ENCODE data around the gene HSBP1. TPM values are rescaled to one million over a fixed set of nuclear protein-coding genes. Genes with fewer than 3 reads are reported as not detected.

Gene HSBP1
- total RNA-seq, 4 donors from 2014 or later = 7.5 to 28.0 (median 8.7) TPM

DNA sequence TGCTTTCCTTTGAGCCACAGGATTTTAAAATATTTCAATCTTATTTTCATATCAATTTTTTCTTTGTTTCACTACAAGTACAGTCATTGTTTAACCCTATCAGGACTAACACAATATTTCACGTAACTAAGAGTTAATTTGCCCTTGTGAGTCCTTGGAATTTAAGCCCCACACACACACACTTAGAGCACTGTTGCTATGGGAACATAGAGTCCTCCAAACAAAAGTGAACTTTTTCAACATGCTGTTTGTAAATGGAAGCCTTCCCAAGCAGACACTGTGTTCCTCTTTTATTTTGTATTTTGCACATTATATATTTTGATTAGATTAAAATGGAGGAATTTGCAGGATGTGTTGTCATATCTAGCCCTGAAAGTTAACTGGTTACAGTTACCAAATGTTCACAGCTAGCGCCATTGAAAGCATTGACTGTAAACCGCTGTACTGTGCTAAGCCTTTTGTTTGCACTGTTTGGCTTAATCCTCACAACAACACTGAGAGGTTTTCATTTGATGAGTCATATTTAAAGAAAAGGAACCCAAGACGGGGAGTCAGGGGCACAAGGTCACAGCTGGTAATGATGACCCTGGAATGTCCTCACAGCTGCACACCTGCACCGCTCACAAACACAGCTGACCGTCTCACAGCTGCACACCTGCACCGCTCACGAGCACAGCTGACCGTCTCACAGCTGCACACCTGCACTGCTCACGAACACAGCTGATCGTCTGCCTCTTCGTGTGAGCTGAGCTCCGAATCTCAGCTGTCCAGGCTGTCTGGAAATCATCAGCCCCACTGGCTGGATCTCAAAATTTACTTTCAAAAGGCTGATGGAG, 6.3 kb downstream of the HSBP1 start:
- intact Hi-C loops (cut with DNase I; ENCODE audit: low total_unique reads) (no loop called here), in situ Hi-C loops (cut with MboI; ENCODE audit: low sequenced_read_pairs in 4 of 4) (loop anchor here in 2 of 4 donors (10.0 to 25.0 kb wide), 3 partner anchors 148 to 373 kb away; partner anchors contain the start of genes ADAD2 (in 1 of the 2), NECAB2 (in 1 of the 2), OSGIN1 (in 1 of the 2) and TAF1C (in 1 of the 2))
- H3K4me3 ChIP-seq = no peak overlapping the region
- H3K4me1 ChIP-seq = peaks cover 10 to 13% of the 10 kb centered on the region in 2 donors
- TF ChIP-seq, protein P1, sequence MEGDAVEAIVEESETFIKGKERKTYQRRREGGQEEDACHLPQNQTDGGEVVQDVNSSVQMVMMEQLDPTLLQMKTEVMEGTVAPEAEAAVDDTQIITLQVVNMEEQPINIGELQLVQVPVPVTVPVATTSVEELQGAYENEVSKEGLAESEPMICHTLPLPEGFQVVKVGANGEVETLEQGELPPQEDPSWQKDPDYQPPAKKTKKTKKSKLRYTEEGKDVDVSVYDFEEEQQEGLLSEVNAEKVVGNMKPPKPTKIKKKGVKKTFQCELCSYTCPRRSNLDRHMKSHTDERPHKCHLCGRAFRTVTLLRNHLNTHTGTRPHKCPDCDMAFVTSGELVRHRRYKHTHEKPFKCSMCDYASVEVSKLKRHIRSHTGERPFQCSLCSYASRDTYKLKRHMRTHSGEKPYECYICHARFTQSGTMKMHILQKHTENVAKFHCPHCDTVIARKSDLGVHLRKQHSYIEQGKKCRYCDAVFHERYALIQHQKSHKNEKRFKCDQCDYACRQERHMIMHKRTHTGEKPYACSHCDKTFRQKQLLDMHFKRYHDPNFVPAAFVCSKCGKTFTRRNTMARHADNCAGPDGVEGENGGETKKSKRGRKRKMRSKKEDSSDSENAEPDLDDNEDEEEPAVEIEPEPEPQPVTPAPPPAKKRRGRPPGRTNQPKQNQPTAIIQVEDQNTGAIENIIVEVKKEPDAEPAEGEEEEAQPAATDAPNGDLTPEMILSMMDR (IDR thresholded peaks at IDR 0.05 in 4 of 5, conservative IDR thresholded peaks at IDR 0.05 in 1 of 5) = no peak
- no peak for TF ChIP-seq POLR2A (IDR thresholded peaks at IDR 0.05)
- H3K27ac ChIP-seq = no peak overlapping the region
- ATAC-seq = peak; percentile 30 to 39
- no peaks in the 10 kb centered on the region for H3K27me3 ChIP-seq
- H3K9me3 ChIP-seq = no peaks in the 10 kb centered on the region
- peaks cover 0 to 29% of the 10 kb centered on the region in 2 donors for H3K36me3 ChIP-seq
- DNase-seq = no peak

DNA sequence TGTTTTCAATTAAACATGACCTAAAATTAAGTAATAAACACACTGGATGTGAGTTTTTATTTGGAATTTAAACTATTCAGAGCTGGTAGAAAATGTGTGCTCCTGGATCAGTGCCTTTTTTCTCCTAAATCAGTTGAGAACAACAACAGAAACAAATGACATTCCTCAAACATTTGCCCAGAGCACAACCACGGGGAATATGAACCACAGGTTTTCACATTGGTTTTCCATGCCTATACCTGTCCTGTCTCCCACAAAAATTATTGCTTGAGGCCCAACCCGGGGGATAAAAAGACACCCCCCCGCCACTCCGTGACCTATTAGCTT, 6.8 kb downstream of the HSBP1 start:
- Histone ChIP-seq H3K27ac (no peak overlapping the region), H3K4me3 (no peak overlapping the region), H3K9me3 (no peaks in the 10 kb centered on the region), H3K36me3 (peaks cover 0 to 29% of the 10 kb centered on the region in 2 donors), H3K4me1 (peaks cover 8 to 11% of the 10 kb centered on the region in 2 donors), H3K27me3 (no peaks in the 10 kb centered on the region)
- in situ Hi-C loops (cut with MboI; ENCODE audit: low sequenced_read_pairs in 4 of 4) = loop anchor here in 2 of 4 donors (10.0 to 25.0 kb wide), 3 partner anchors 148 to 373 kb away; partner anchors contain the start of genes ADAD2 (in 1 of the 2), NECAB2 (in 1 of the 2), OSGIN1 (in 1 of the 2) and TAF1C (in 1 of the 2)
- intact Hi-C loops (cut with DNase I; ENCODE audit: low total_unique reads) = no loop called here
- TF ChIP-seq, protein P1 (IDR thresholded peaks at IDR 0.05 in 4 of 5, conservative IDR thresholded peaks at IDR 0.05 in 1 of 5) = no peak
- TF ChIP-seq POLR2A (IDR thresholded peaks at IDR 0.05) = no peak
- ATAC-seq (no peak), DNase-seq (no peak)

DNA sequence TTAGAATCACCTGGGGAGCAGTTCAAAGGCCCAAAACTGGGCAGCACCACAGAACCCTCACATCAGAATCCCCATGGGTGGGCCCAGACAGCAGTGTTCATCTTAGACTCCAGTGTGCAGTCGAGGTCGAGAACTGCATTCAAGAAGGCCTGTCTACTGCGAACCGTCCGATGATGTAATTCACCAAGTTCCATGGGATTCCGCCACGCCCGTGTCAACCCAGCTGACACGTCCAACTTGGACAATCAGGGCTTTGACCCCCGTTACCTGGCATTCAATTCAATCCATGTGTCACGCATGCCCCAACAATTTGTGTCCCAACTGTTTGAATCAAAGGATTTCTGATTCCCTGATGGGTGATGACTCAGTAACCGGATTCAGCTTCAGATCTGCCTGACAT, 9.2 kb downstream of the HSBP1 start:
- in situ Hi-C loops (cut with MboI; ENCODE audit: low sequenced_read_pairs in 4 of 4) (loop anchor here in 2 of 4 donors (10.0 to 25.0 kb wide), 3 partner anchors 145 to 370 kb away; partner anchors contain the start of genes ADAD2 (in 1 of the 2), NECAB2 (in 1 of the 2), OSGIN1 (in 1 of the 2) and TAF1C (in 1 of the 2)), intact Hi-C loops (cut with DNase I; ENCODE audit: low total_unique reads) (no loop called here)
- TF ChIP-seq, protein P1 (IDR thresholded peaks at IDR 0.05 in 4 of 5, conservative IDR thresholded peaks at IDR 0.05 in 1 of 5) = no peak
- no peak for TF ChIP-seq POLR2A (IDR thresholded peaks at IDR 0.05)
- Histone ChIP-seq H3K9me3 (no peaks in the 10 kb centered on the region), H3K27ac (no peak overlapping the region), H3K4me1 (peaks cover 0 to 8% of the 10 kb centered on the region in 2 donors), H3K27me3 (no peaks in the 10 kb centered on the region), H3K4me3 (no peak overlapping the region), H3K36me3 (peaks cover 0 to 8% of the 10 kb centered on the region in 2 donors)
- ATAC-seq = no peak
- DNase-seq = no peak

DNA sequence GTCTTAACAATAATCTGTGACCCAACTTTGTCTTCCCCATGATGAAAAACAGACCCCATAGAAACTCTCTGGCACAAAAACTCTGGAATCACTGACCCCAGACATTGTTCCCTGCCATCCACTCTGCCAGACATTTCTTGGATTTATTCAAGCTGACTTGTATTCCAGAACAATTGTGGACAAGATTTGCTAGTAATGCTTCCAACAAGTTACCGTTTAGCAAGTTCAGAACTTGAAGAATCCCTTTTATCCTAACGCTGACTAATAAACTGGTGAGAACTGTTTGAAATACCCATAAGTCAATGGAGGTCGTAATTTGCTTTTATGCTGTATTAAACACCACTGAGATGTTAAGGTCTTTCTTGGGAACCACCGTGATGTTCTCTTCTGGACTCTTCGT, 10.5 kb downstream of the HSBP1 start:
- DNase-seq = no peak
- Histone ChIP-seq H3K9me3 (no peaks in the 10 kb centered on the region), H3K4me3 (no peak overlapping the region), H3K36me3 (no peaks in the 10 kb centered on the region), H3K4me1 (peaks cover 0 to 8% of the 10 kb centered on the region in 2 donors), H3K27ac (no peak overlapping the region), H3K27me3 (no peaks in the 10 kb centered on the region)
- intact Hi-C loops (cut with DNase I; ENCODE audit: low total_unique reads) (no loop called here), in situ Hi-C loops (cut with MboI; ENCODE audit: low sequenced_read_pairs in 4 of 4) (loop anchor here in 2 of 4 donors (10.0 to 25.0 kb wide), 3 partner anchors 144 to 369 kb away; partner anchors contain the start of genes ADAD2 (in 1 of the 2), NECAB2 (in 1 of the 2), OSGIN1 (in 1 of the 2) and TAF1C (in 1 of the 2))
- ATAC-seq = no peak
- TF ChIP-seq, protein P1 (IDR thresholded peaks at IDR 0.05 in 4 of 5, conservative IDR thresholded peaks at IDR 0.05 in 1 of 5) = no peak
- TF ChIP-seq POLR2A (IDR thresholded peaks at IDR 0.05) = no peak

All from gastrocnemius medialis (tissue), 4 donors.